Raji (cell line): ENCODE results near the gene SLC12A2.

Experiments used
- POLR2A ChIP-seq: IDR thresholded peaks from 2 replicates; pipeline ENCODE4 v1.6.1; 2011; ENCODE audit warnings: low read depth, low read length, control low read depth; ENCODE audit not compliant: insufficient read depth

Gene SLC12A2

DNA sequence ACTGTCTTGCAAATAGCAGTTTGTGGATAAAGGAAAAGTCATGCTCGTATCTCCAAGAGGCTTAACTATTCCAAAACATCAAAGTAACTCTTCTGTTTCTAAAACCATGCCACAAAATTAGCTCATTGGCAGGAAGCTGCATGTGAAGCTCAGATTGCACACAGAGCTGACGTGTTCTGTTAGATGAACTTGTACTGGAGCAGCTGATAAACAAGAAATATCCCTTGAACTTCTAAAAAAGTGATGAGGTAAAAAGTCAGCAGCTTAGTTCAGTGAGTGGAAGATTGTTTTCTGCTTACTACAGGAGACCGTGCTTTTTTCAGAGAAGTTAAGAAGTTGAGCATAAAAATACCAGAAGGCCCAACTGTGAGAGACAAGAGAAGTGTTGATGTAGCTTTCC lies 113.2 kb downstream of the SLC12A2 start:
- TF ChIP-seq POLR2A: no peak

DNA sequence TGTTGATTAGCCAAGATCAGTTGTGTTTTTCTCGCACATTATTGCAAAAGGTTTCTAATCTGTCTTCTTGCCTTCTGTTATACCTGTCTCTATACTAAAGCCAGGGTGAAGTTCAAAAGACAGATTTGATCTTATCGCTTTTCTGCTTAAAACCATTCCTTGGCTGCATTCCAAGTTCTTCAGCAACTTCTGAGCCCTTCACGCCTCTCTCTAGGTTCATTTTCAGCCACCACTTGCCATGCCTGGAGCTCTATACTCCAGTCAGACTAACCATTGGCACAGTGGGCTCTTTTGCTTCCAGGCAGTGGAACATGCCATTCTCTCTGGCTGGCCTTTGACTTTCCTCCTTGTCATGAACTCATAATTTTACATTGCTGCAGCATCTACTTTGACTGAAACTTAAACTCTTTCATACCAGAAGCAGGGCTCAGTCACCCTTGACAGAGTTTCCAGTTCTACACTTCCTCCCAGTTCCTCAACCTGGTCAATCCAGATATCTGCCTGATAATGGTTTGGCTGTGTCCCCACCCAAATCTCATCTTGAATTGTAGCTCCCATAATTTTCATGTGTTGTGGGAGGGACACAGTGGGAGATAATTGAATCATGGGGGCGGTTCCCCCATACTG lies 114.4 kb downstream of the SLC12A2 start:
- TF ChIP-seq POLR2A: no peak

DNA sequence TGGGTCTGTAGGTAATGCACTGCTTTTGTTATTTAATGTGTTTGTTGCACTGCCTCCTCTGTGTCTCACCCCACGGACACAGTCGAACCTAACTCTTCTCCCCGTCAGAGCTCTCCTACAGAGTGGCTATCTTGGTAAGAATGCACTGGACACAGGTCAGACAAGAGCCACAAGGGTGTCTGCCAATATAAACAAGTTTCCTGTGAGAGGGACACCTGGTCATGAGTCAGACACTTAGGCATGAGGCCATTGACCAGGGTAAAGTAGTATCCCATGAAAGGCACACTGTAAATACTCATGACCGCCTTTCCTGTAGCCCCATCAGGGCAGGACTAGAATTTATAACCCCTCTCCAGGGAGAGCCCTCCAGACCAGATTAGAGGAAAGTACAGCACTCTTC lies 115.5 kb downstream of the SLC12A2 start:
- TF ChIP-seq POLR2A: no peak

DNA sequence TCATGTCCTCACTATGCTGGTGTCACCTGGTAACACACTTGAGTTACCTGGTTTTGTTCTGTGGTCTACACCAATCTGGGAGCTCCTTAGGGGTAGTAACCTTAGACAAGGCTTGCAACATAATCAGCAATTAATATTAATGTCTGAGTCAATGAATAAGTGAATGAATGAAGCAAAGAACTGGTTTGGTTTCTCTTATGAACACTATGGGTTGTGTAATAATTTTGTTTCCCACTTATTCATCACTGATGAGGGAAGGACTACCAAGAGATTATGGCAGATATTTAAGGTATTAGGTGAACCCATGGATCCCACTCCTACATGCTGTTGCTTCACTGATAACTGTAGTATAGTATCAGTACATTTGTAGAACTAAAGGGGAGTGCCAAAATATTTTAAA lies 116.0 kb downstream of the SLC12A2 start:
- no peak for TF ChIP-seq POLR2A

DNA sequence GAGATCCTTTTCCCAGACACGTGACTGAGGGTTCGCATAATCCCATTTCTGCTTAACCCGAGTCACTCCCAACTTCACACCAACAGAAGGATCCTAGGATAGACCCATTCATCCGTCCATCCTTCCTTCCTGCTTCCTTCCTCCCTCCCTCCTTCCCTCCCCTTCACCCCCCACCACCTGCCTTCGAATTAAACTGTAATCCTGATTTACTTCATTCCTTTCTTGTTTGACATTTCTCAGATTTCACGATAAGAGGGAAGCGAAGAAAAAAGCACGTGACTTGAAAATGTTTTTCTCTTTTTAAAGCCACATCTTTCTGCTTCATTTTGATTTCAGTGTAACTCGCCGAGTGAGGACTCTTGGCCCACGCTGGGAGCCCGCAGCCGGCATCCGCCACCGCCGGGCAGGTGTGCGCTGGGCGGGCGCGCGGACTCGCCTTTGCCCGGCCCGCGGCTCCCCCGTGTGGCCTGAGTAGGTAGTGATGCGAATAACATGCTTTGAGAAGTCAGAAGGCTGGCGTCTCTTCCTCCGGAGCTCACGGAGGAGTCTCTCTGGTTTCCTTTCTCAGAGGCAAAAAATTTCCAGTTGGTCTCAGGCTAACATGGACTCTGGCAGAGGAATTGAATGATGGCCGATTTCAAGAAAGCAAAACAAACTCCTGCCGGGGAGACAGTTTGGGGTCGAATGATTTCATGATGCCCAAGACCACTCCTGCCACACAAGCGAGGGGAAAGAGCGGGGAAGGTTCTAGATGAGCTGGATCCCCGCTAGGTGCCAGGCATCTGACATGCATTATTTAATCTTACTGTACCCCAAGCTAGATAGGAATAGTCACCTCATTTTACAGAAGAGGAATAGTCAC lies 117.7 kb downstream of the SLC12A2 start:
- TF ChIP-seq POLR2A: no peak

DNA sequence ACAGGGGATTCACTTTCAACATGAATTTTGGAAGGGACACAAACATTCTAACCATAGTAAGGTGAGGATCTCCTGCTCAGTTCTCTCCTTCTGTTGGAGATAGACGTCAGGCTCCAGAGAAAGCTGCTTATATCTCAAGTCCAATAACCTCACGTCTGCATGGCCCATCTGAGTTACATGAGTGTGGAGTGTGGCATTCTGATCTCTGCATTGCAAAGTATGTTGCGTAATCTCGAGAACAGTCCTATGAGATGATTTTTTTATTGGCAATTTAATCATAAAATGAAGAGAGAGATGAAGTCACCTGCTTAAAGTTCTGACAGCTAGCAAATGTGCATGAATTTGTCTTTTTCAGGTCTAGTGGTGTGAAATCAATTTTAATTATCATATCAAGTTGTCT lies 118.8 kb downstream of the SLC12A2 start:
- no peak for TF ChIP-seq POLR2A

DNA sequence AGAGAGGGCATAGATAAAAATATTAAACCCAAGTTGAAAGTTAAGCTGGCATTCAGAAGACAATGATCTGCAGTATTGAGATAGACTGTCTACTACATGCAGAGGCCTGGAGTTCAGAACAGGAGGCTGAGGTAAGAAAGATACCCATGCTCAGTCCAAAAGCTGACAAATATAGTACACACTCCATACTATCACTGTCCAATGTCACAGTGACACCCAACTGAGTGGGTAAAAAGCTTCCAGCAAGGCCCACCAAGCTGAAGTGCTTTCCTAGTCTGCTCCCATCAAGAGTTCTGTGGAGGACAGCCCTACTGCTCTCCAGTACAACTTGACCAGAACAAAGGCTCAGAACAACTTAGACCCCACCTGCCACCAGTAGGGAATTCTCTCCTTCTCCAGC lies 124.9 kb downstream of the SLC12A2 start:
- no peak for TF ChIP-seq POLR2A

DNA sequence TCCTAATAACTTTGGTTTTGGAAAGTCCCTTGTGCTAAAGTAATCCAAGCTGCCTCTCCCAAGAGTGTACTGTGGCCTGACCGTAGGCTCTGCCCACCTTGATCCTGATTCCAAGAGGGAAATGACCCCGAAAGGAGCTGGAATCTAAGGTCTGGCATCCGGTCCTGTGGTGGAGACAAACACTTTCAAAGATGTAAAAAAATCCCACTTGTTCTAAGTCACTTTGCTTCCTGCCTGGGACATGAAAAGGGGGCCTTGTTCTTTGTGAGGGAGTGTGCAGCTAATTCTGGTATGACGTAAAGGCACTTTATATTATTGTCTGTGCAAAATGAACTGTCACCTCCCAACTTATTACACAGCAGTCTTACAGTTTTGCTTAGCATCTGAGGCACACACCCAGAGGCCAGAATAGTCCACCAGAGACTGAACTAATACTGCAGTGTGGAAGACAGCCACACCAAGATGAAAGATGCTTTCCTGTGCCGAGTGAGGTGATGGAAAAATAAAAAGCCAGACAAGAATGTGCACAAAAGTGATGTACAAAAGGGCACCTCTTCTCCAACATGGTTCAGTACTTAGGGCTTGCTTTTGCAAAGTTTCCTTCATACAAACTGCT lies 128.7 kb downstream of the SLC12A2 start:
- no peak for TF ChIP-seq POLR2A

DNA sequence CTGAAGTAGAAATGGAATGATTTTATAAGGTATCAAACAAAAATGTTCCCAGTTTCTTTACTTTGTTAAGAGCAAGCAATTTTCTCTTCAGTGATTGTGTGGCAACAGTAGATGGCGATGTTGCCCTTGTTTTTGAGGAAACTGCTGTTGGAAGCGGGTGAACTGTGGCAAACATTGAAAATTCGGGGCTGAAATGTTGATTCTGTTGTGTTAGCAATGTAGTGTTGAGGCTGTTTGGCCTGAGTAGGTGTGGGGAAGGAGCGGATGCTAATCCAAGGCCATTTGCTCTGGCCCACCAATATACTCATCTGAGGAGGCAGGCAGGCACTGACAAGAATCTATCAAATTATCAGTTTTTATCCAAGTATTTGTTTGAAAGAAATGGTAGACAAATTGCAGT lies 129.8 kb downstream of the SLC12A2 start:
- TF ChIP-seq POLR2A: no peak

DNA sequence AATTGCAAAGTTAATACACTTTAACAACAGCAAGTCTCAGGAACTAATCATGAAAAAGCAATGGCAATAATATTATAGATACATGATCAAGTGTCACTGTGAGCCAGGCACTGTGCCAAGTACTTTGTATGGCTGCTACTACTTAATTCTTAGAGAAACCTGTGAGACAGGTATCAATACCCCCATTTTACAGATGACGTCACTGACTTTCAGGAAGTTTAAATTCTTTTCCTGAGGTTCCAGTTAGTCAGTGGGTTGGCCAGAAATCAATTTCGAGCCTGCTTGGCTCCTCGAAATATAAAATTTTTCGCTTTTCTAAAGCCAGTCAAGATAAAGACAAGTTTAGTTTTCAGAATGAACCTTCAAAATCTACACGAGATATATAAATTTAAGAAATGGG lies 130.3 kb downstream of the SLC12A2 start:
- TF ChIP-seq POLR2A: no peak

DNA sequence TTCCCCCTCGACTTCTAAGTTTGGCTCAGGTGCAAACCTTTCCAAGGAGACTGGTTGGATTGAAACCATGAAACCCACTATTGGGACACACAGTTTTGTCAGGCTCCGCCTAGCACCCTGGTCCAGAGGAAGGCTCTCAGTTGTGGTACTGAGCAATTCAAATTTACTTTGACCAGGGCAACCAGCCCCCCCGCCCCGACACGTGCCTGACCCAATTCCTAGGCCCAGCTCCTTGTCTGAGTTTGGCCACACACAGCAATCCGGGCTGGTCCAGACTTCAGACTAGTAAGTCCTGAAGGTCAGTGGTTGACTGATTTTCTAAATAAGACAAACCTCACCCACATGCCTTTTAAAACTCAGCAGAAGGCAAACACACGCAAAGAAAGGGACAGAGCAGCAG lies 132.7 kb downstream of the SLC12A2 start:
- TF ChIP-seq POLR2A: no peak

DNA sequence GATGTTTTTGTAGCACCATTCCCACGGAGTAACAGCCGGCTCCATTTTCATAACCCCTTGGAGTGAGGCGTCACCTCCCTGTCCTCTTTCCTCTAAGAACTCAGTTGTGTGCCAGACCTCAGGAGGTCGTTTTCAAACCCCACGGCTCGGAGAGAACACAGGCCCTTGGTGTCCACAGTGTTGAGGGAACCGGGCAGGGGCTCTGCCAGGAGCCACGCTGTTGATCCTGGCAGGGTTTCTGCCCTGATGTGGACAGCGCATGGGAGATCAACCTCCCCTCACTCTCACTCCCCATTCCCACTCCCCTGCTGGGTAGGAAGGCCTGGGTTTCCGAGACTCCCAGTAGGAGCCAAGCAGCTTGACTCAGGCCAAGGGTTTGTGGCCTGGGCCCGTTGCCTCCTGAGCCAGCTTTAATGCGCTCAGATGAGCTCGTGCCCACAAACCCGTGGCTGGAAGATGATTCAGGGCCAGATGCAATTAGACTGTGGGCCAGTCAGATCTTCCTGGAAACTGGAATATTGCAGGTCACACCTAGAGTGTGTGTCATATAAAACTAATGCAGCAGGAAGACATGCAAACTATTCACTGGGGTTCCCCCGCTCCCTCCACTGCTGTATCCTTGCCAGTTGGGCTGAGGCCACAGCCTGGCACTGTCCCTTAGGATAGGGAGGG lies 133.4 kb downstream of the SLC12A2 start:
- TF ChIP-seq POLR2A: no peak

DNA sequence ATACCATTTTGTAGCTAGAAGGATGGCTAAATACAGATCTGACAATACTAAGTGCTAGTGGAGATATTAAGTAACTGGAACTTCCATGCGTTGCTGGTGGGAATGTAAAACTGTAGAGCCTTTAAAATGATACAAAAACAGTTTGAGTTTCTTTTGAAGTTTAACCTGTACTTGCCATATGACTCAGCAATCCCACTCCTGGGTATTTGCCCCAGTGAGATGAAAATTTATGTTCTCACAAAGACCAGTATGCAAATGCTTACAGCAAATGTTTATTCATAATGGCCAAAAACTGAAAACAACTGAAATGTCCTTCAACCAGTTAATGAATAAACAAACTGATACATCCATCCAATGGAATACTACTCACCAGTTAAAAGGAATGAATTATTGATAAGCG lies 137.3 kb downstream of the SLC12A2 start:
- no peak for TF ChIP-seq POLR2A

DNA sequence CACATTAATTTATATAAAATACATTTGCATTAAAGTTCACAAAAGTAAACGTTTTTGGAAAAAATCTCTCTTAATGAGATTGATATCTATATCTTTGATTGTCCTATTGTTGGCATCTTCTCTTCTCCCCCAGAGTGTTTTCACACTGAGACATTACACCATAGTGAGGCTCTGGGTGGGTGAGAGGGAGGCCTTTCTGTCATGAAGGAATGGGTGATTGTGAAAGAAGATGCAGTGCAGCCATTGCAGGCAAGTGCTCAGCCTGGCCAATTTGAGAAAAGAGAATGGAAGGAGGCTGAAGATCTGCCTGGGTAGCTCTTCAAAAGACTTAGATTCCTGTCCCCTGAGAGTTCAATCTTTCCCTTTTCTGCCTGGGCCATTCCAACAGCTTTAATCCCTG lies 140.8 kb downstream of the SLC12A2 start:
- no peak for TF ChIP-seq POLR2A

DNA sequence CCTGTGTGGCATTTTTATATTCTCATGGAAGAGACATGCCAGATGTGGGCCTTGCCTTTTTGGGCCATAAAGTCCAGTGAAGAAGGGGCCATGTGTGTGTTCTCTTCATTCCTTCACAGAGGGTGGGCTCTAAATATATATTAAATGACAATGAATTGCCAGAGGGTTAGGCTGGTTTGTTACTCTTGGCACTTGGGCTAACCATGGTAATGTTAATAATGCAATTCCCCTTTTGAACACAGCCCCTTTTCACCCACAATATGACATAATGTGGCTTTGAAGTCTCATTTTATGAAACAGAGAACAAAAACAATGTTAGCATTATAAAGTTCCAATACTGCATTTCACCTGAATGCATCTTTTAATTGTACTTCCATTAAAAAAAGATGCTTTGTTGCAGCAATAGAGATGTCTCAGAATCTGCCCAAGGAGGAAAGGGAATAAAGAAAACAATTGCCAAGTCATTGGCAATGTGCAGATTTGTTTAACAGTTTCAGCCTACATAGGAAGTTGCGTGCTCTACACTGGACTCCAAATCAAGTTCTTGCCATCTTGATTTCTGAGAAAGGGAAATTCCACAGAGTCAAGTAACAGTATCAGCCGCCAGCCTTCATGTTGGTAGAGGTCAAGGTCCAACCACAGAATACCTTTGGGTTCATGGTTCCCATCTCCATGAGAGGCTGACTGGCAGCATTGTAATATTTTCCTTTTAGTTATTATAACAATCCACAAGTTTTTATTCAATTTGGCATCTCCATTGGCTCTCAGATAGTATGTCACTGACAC lies 141.9 kb downstream of the SLC12A2 start:
- no peak for TF ChIP-seq POLR2A
